ENCODE measurements around the gene PRDM16.

DNA sequence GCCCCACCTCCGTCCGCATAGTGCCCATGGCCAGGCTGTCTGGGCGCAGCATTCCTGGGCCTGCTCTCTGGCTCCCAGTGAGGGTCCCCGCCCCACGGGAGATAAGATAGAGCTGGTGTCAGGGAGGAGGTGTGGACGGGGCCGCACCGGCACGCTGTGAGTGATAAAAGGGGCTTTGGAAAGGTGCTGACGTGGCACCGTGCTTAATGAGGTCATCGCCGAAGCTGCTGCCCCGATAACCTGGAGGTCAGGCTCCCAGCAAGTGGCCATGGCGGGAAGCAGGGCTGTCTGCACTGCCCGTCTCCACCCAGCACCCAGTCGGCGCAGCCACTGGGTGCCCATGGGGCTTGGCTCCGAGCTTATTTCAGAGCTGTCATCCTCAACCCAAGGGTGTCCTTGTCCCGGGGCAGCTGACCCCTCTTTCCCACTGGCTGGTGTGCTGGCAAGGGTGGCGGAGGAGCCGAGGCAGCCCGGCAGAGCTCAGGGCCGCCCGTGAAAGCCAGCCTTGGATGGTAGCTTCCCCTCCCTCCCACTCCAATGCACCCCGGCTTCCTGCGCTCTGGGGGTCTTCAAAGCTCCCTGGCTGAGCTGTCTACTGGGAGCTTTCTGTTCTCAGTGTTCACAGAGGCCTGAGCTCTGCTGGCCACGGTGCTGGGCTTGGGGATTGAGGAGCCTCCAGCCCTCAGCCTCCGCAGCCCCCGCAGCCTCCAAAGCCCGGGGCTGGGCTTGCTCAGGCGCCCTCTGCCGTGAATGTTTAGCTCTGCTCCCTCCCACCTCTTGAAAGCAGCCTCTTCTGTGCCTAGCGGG, 280.4 kb downstream of the PRDM16 start:
- no peak for TF ChIP-seq CTCF (IDR thresholded peaks at IDR 0.05)
- TF ChIP-seq FOSL2 (IDR thresholded peaks at IDR 0.05) = no peak
- TF ChIP-seq FOSL2 (CRISPR knock-in tag; IDR thresholded peaks at IDR 0.05) = no peak
- no peak for TF ChIP-seq RCOR1 (IDR thresholded peaks at IDR 0.05; ENCODE audit: low read depth, low read length)
- TF ChIP-seq JUNB (IDR thresholded peaks at IDR 0.05) = no peak
- TF ChIP-seq, protein P1, sequence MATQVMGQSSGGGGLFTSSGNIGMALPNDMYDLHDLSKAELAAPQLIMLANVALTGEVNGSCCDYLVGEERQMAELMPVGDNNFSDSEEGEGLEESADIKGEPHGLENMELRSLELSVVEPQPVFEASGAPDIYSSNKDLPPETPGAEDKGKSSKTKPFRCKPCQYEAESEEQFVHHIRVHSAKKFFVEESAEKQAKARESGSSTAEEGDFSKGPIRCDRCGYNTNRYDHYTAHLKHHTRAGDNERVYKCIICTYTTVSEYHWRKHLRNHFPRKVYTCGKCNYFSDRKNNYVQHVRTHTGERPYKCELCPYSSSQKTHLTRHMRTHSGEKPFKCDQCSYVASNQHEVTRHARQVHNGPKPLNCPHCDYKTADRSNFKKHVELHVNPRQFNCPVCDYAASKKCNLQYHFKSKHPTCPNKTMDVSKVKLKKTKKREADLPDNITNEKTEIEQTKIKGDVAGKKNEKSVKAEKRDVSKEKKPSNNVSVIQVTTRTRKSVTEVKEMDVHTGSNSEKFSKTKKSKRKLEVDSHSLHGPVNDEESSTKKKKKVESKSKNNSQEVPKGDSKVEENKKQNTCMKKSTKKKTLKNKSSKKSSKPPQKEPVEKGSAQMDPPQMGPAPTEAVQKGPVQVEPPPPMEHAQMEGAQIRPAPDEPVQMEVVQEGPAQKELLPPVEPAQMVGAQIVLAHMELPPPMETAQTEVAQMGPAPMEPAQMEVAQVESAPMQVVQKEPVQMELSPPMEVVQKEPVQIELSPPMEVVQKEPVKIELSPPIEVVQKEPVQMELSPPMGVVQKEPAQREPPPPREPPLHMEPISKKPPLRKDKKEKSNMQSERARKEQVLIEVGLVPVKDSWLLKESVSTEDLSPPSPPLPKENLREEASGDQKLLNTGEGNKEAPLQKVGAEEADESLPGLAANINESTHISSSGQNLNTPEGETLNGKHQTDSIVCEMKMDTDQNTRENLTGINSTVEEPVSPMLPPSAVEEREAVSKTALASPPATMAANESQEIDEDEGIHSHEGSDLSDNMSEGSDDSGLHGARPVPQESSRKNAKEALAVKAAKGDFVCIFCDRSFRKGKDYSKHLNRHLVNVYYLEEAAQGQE (IDR thresholded peaks at IDR 0.05) = no peak
- TF ChIP-seq POLR2A (IDR thresholded peaks at IDR 0.05; ENCODE audit: low read length) = no peak
- TF ChIP-seq ZFP36 (IDR thresholded peaks at IDR 0.05; ENCODE audit: borderline replicate concordance, partially characterized antibody) = no peak
- no peak for TF ChIP-seq RAD21 (conservative IDR thresholded peaks at IDR 0.05 in 1 of 2, IDR thresholded peaks at IDR 0.05 in 1 of 2)
- TF ChIP-seq RARB (CRISPR knock-in tag; IDR thresholded peaks at IDR 0.05) = no peak

Data from A549 (cell line).